SK-N-SH (cell line): ENCODE results near the gene GMPPB.

Experiments
- CTCF ChIP-seq: fragments of 200-600 bp; sonication (generic); IDR thresholded peaks from 2 replicates; pipeline ENCODE4 v1.6.1; 2017; ENCODE audit warnings: antibody characterized with exemption, mild to moderate bottlenecking, moderate library complexity
- EP300 ChIP-seq, 2 experiments: IDR thresholded peaks; 2 replicates each; pipeline versions ENCODE4 v1.4.0 to v1.6.1; 2012; ENCODE audit warnings: borderline replicate concordance in 1 of 2, low read depth in 1 of 2, low read length in 1 of 2
- EZH2phosphoT487 ChIP-seq: fragments of 200-600 bp; sonication (generic); IDR thresholded peaks from 2 replicates; pipeline ENCODE4 v1.6.1; 2017; ENCODE audit warnings: low read depth, mixed run types, mild to moderate bottlenecking, antibody characterized with exemption, moderate library complexity, borderline replicate concordance
- FOXM1 ChIP-seq: IDR thresholded peaks from 2 replicates; pipeline ENCODE4 v1.4.0; 2012; ENCODE audit warnings: low read depth, mild to moderate bottlenecking
- MAX ChIP-seq: IDR thresholded peaks from 2 replicates; pipeline ENCODE4 v1.4.0; 2012; ENCODE audit warnings: low read depth
- MXI1 ChIP-seq: IDR thresholded peaks from 2 replicates; pipeline ENCODE4 v1.6.1; 2012; ENCODE audit warnings: mild to moderate bottlenecking, low read depth, low read length, improper control_type of control experiment
- NFIC ChIP-seq: IDR thresholded peaks from 2 replicates; pipeline ENCODE4 v1.4.0; 2012; ENCODE audit warnings: borderline replicate concordance
- POLR2AphosphoS5 ChIP-seq: IDR thresholded peaks from 2 replicates; pipeline ENCODE4 v1.6.1; 2012; ENCODE audit warnings: low read depth, low read length
- REST ChIP-seq: IDR thresholded peaks from 2 replicates; pipeline ENCODE4 v1.6.1; 2012; ENCODE audit warnings: mild to moderate bottlenecking, low read depth, low read length, moderate library complexity
- RXRA ChIP-seq: IDR thresholded peaks from 2 replicates; pipeline ENCODE4 v1.4.0; 2012; ENCODE audit warnings: low read depth, mild to moderate bottlenecking, borderline replicate concordance
- SIN3A ChIP-seq: IDR thresholded peaks from 2 replicates; pipeline ENCODE4 v1.6.1; 2012; ENCODE audit warnings: low read depth, mild to moderate bottlenecking, low read length, moderate library complexity, borderline replicate concordance
- TAF1 ChIP-seq: IDR thresholded peaks from 2 replicates; pipeline ENCODE4 v1.6.1; 2012; ENCODE audit warnings: low read depth, mild to moderate bottlenecking, low read length, moderate library complexity, borderline replicate concordance
- TCF12 ChIP-seq: IDR thresholded peaks from 2 replicates; pipeline ENCODE4 v1.4.0; 2012
- YY1 ChIP-seq: IDR thresholded peaks from 2 replicates; pipeline ENCODE4 v1.4.0; 2012; ENCODE audit warnings: low read depth, mild to moderate bottlenecking

GRCh38 chr3:49756036-49756435, 32.3 kb upstream of the GMPPB start:
- TF ChIP-seq MXI1 (no peak), MAX (no peak), EZH2phosphoT487 (no peak), CTCF (no peak), NFIC (no peak), SIN3A (no peak), REST (no peak), FOXM1 (no peak), TCF12 (no peak), EP300 (IDR thresholded peaks at IDR 0.05; ENCODE audit: borderline replicate concordance in 1 of 2, low read depth in 1 of 2, low read length in 1 of 2) (no peak), POLR2AphosphoS5 (no peak), TAF1 (no peak), YY1 (no peak), RXRA (no peak)
